Nephron progenitor cell (in vitro differentiated cells): ENCODE results near the gene EZR.
"Not testable (repeated sequence)": the region's sequence is repeated elsewhere in the genome, so short reads cannot be mapped to it uniquely, and the experiment has no call there.

Experiments
- DNase-seq: peaks from one replicate; pipeline ENCODE4 v3.0.0; 2021
- H3K27ac Mint-ChIP-seq: 2 replicates; pipeline ENCODE4 v1.8.0; 2021; ENCODE audit warnings: mild to moderate bottlenecking, moderate library complexity, mixed read lengths
- H3K27me3 Mint-ChIP-seq: 2 replicates; pipeline ENCODE4 v1.8.0; 2021; ENCODE audit warnings: mild to moderate bottlenecking, low read depth, mixed read lengths; ENCODE audit not compliant: poor library complexity
- H3K36me3 Mint-ChIP-seq: 2 replicates; pipeline ENCODE4 v1.8.0; 2021; ENCODE audit warnings: low read depth, mixed read lengths
- H3K4me1 Mint-ChIP-seq: 2 replicates; pipeline ENCODE4 v1.8.0; 2021; ENCODE audit warnings: mixed read lengths
- H3K4me3 Mint-ChIP-seq: 2 replicates; pipeline ENCODE4 v1.8.0; 2021; ENCODE audit warnings: mild to moderate bottlenecking, moderate library complexity, mixed read lengths
- H3K9me3 Mint-ChIP-seq: 2 replicates; pipeline ENCODE4 v1.8.0; 2021; ENCODE audit warnings: mild to moderate bottlenecking, moderate library complexity, mixed read lengths
- CTCF ChIP-seq: fragments of 200-600 bp; sonication (generic); IDR thresholded peaks from 2 replicates; pipeline ENCODE4 v1.5.0; 2021; ENCODE audit warnings: antibody characterized with exemption

EZR gene

GRCh38 chr6:158825038-158825950 lies 6.1 kb upstream of the EZR start:
- TF ChIP-seq CTCF = no peak
- peaks cover 15% of the 10 kb centered on the region for H3K4me1 Mint-ChIP-seq
- H3K4me3 Mint-ChIP-seq = no peak overlapping the region
- H3K27me3 Mint-ChIP-seq = peaks cover 20% of the 10 kb centered on the region
- H3K9me3 Mint-ChIP-seq = peaks cover under 1% of the 10 kb centered on the region
- no peaks in the 10 kb centered on the region for H3K36me3 Mint-ChIP-seq
- peak overlapping the region; percentile 31 for H3K27ac Mint-ChIP-seq
- no peak for DNase-seq

GRCh38 chr6:158823616-158824015 lies 4.4 kb upstream of the EZR start:
- DNase-seq, H3K36me3 Mint-ChIP-seq, H3K4me3 Mint-ChIP-seq, H3K27ac Mint-ChIP-seq, H3K9me3 Mint-ChIP-seq: not testable (repeated sequence)
- peaks cover 25% of the 10 kb centered on the region for H3K27me3 Mint-ChIP-seq
- peaks cover 15% of the 10 kb centered on the region for H3K4me1 Mint-ChIP-seq

GRCh38 chr6:158819977-158820622 lies 932 bp upstream of the EZR start:
- Mint-ChIP-seq H3K9me3 (peaks cover 6% of the 10 kb centered on the region), H3K27me3 (peaks cover 26% of the 10 kb centered on the region), H3K4me3 (peak overlapping the region; percentile 79), H3K4me1 (peaks cover 30% of the 10 kb centered on the region), H3K36me3 (no peaks in the 10 kb centered on the region), H3K27ac (no peak overlapping the region)
- no peak for DNase-seq
- no peak for TF ChIP-seq CTCF

- H3K4me1 Mint-ChIP-seq = peaks cover 44% of the 10 kb centered on the region
- peaks cover 6% of the 10 kb centered on the region for H3K9me3 Mint-ChIP-seq
- TF ChIP-seq CTCF = no peak
- DNase-seq = peak; percentile 68
- H3K27ac Mint-ChIP-seq = no peak overlapping the region
- H3K36me3 Mint-ChIP-seq = peaks cover 6% of the 10 kb centered on the region
- peak overlapping the region; percentile 97 for H3K4me3 Mint-ChIP-seq
- H3K27me3 Mint-ChIP-seq = peaks cover 26% of the 10 kb centered on the region
Measured at GRCh38 chr6:158818581-158819212, 471 bp downstream of the EZR start.

- no peak for TF ChIP-seq CTCF
- peak overlapping the region; percentile 97 for H3K4me3 Mint-ChIP-seq
- H3K9me3 Mint-ChIP-seq = peaks cover 6% of the 10 kb centered on the region
- DNase-seq = peak; percentile 83
- peaks cover 12% of the 10 kb centered on the region for H3K36me3 Mint-ChIP-seq
- H3K27ac Mint-ChIP-seq = no peak overlapping the region
- H3K4me1 Mint-ChIP-seq = peaks cover 46% of the 10 kb centered on the region
- H3K27me3 Mint-ChIP-seq = peaks cover 23% of the 10 kb centered on the region
Measured at GRCh38 chr6:158817728-158818580, 1.2 kb downstream of the EZR start.
